BJ (cell line): ENCODE data around the gene STUB1. TPM values are rescaled to one million over a fixed set of nuclear protein-coding genes. Genes with fewer than 3 reads are reported as not detected.

ENCODE experiments used
- CTCF ChIA-PET: fragments of 350-600 bp; formaldehyde crosslinking; extraction: SDS; loops from one replicate; lab custom pipeline; 2021; ENCODE audit warnings: antibody characterized with exemption, inconsistent platforms; lab: Yijun Ruan, JAX
- POLR2A ChIA-PET: fragments of 300-600 bp; sonication (Branson Sonifier 250); formaldehyde crosslinking; extraction: SDS; loops from one replicate; lab custom pipeline; 2021; ENCODE audit warnings: antibody characterized with exemption; lab: Charles Lee
- DNase-seq: peaks from one replicate; pipeline ENCODE4 v3.0.0-alpha.2; 2011; ENCODE audit warnings: low read depth
- H3K27me3 ChIP-seq: 2 replicates; pipeline ENCODE4 v1.6.0; 2011; ENCODE audit warnings: low read length; ENCODE audit not compliant: control insufficient read depth, insufficient read depth
- H3K36me3 ChIP-seq: 2 replicates; pipeline ENCODE4 v1.5.1; 2011; ENCODE audit warnings: low read length; ENCODE audit not compliant: control insufficient read depth, insufficient read depth
- H3K4me3 ChIP-seq: 2 replicates; pipeline ENCODE4 v1.5.1; 2011; ENCODE audit warnings: low read depth, mild to moderate bottlenecking, control low read depth, low read length
- polyA plus RNA-seq: library from polyadenylated mRNA; depleted of rRNA; stranded (reverse); fragments of >200 nt; gene quantifications from 2 replicates; pipeline ENCODE4 v1.2.3, GENCODE V29; 2011
- TF ChIP-seq, protein P1 (sequence below): IDR thresholded peaks from 2 replicates; pipeline ENCODE4 v1.5.1; 2011; ENCODE audit warnings: low read depth, mild to moderate bottlenecking, control low read depth, inconsistent platforms, low read length, moderate library complexity; ENCODE audit not compliant: insufficient read depth

Gene STUB1
- polyA plus RNA-seq, 1 experiment, result 148 TPM

DNA sequence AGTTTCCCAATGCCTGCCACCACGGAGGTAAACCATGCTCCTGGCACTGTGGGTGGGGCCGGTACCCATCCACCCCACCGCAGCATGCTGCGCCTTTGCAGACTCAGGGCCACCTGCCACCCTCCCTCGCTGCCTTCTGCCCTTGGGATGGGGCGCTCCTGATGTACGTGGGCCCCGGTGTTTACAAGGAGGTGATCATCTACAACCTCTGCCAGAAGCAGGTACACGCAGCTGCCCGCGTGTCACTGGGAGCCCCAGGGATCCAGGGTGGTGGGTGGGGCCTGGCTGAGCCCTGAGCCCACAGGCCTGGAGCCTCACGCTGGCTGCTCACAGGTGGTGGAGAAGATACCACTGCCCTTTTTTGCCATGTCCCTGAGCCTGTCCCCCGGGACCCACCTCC is 13.6 kb upstream of the STUB1 start:
- Histone ChIP-seq H3K36me3 (peaks cover 23% of the 10 kb centered on the region), H3K27me3 (no peaks in the 10 kb centered on the region), H3K4me3 (no peak overlapping the region)
- ChIA-PET CTCF (interaction anchor here (0.9 to 3.1 kb wide), 3 partner anchors 9 to 23 kb away, joined by 3 to 20 read pairs (median 4); partner anchors contain the start of genes STUB1 and WDR24), POLR2A (no interaction called here)
- TF ChIP-seq, protein P1, sequence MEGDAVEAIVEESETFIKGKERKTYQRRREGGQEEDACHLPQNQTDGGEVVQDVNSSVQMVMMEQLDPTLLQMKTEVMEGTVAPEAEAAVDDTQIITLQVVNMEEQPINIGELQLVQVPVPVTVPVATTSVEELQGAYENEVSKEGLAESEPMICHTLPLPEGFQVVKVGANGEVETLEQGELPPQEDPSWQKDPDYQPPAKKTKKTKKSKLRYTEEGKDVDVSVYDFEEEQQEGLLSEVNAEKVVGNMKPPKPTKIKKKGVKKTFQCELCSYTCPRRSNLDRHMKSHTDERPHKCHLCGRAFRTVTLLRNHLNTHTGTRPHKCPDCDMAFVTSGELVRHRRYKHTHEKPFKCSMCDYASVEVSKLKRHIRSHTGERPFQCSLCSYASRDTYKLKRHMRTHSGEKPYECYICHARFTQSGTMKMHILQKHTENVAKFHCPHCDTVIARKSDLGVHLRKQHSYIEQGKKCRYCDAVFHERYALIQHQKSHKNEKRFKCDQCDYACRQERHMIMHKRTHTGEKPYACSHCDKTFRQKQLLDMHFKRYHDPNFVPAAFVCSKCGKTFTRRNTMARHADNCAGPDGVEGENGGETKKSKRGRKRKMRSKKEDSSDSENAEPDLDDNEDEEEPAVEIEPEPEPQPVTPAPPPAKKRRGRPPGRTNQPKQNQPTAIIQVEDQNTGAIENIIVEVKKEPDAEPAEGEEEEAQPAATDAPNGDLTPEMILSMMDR, result no peak
- no peak for DNase-seq

DNA sequence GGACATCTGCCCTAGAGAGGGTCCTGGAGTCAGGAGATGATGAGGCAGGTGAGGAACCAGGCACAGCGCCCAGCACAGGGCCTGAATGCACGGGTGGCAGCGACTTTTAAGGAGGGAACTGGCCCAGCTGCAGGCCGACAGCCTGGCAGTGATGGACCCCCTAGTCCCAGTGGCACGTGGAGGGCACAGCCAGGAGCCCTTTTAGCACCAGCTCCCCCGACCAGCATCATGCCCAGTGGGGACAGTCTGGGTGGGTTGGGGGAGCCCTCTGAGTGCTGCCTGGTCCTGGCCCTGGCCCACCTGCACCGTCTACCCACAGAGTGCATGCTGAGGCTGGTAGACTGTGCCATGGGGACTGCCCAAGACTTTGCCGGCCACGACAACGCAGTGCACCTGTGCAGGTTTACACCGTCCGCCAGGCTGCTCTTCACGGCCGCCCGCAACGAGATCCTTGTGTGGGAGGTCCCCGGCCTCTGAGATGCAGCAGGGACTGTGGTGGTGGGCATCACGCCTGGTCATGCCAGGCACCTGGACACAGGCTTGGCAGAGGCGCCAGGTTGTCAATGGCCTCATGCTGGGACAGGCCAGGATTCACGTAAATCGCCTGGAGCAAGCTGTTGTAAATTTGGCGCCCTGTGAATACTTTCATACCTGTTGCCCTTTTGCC is 13.0 kb upstream of the STUB1 start:
- POLR2A ChIA-PET, result no interaction called here
- DNase-seq, result no peak
- CTCF ChIA-PET, result interaction anchor here (1.5 to 3.1 kb wide), 3 partner anchors 9 to 23 kb away, joined by 3 to 20 read pairs (median 6); partner anchors contain the start of genes RHBDL1, STUB1 and WDR24
- Histone ChIP-seq H3K36me3 (peaks cover 29% of the 10 kb centered on the region), H3K4me3 (no peak overlapping the region), H3K27me3 (no peaks in the 10 kb centered on the region)
- TF ChIP-seq, protein P1, result no peak

DNA sequence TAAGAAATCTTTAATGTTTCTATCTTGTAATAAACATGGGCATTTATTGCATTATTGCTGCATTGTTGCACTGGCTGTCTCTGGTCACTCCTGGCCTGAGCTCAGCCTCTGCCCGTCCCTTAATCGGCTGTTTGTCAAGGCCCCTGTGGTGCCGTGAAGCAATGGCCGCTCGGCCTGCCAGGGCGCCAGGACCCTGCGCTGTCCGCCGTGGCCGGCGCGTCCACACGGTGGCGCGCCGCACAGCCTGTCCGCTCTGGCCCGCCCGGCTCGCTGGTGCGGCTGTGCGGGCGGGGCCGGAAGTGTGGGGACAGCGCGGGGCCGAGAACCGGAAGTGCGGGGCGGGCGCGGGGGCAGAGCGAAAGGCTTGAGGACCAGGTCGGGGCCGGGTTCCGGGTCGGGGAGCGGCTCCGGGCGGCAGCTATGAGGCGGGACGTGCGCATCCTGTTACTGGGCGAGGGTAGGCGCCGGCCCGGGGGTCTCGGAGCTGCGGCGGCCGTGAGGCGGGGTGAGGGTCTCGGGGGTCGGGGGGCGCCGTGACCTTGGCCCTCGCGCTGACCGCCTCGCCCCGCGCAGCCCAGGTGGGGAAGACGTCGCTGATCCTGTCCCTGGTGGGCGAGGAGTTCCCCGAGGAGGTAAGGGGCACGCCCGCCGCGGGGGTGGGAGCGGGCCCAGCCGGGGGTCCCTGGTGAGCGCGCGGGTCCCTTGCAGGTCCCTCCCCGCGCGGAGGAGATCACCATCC is 12.3 kb upstream of the STUB1 start, which contains the start of gene RHOT2:
TSS of gene RHOT2 (plus strand) at position 353 of the 739 bp plus-strand sequence. CDS start at position 421, 68 bp downstream.
- Histone ChIP-seq H3K36me3 (peaks cover 32% of the 10 kb centered on the region), H3K4me3 (peak within 1 kb of the TSS; percentile 99), H3K27me3 (no peaks in the 10 kb centered on the region)
- ChIA-PET CTCF (interaction anchor here (0.7 to 3.1 kb wide), 4 partner anchors 8 to 1190 kb away, joined by 3 to 20 read pairs (median 4); partner anchors contain the start of genes RHBDL1, STUB1 and WDR24), POLR2A (no interaction called here)
- no peak for DNase-seq
- TF ChIP-seq, protein P1, result peak; percentile 40

DNA sequence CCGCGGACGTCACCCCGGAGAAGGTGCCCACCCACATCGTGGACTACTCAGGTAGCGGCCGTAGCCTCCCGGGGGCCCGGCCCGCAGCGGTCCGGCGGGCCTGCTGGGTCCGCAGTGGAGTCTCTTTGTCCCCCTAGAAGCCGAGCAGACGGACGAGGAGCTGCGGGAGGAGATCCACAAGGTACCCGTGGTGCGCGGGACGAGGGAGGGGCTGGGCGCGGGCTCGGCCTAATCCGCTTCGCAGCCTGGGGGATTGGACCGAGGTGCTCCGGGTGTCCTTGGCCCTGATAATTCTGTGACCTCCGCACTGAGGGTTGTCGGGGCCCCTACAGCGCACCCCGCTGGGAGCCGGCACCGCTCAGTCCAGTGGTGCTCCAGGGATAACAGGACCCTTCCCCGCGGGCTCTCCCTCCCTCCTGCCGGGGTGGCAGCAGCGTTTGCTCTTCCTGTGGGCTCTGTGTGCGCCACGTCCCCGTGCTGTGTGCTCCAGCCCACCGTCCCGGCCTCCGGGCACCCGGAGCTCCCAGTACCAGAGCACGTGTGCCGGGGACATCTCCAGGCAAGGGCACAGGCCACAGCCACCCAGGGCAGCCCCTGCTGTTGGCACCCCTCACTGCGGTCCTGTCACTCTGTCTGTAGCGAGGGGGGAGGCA is 11.6 kb upstream of the STUB1 start:
- POLR2A ChIA-PET, result no interaction called here
- H3K4me3 ChIP-seq, result peak overlapping the region; percentile 99
- H3K27me3 ChIP-seq, result no peaks in the 10 kb centered on the region
- peaks cover 39% of the 10 kb centered on the region for H3K36me3 ChIP-seq
- TF ChIP-seq, protein P1, result no peak
- no peak for DNase-seq
- CTCF ChIA-PET, result interaction anchor here (0.7 to 3.1 kb wide), 3 partner anchors 8 to 1189 kb away, joined by 3 to 20 read pairs (median 6); partner anchors contain the start of genes RHBDL1 and STUB1
